Mesendoderm (in vitro differentiated cells): ENCODE results near the gene FANCL.

ENCODE experiments used
- DNase-seq: peaks from one replicate; pipeline ENCODE4 v3.0.0; 2013
- H2AK5ac ChIP-seq: 2 replicates; pipeline ENCODE4 v1.6.1; 2013; ENCODE audit warnings: low read length, inconsistent platforms
- H2BK120ac ChIP-seq: 2 replicates; pipeline ENCODE4 v1.6.1; 2013; ENCODE audit warnings: low read depth, mild to moderate bottlenecking, low read length, moderate library complexity, mixed read lengths
- H2BK15ac ChIP-seq: replicated peaks from 2 replicates; pipeline ENCODE4 v1.6.1; 2013; ENCODE audit warnings: low read depth, mild to moderate bottlenecking, moderate library complexity
- H2BK5ac ChIP-seq: 2 replicates; pipeline ENCODE4 v1.6.1; 2013; ENCODE audit warnings: low read length, inconsistent platforms
- H3K18ac ChIP-seq: 2 replicates; pipeline ENCODE4 v1.6.1; 2013; ENCODE audit warnings: mild to moderate bottlenecking, low read length, mixed read lengths
- H3K23ac ChIP-seq: one replicate; pipeline ENCODE4 v1.6.1; 2013; ENCODE audit warnings: low read length
- H3K27ac ChIP-seq: 2 replicates; pipeline ENCODE4 v1.5.1; 2013; ENCODE audit warnings: low read depth, mild to moderate bottlenecking, inconsistent platforms, low read length, moderate library complexity
- H3K27me3 ChIP-seq: 2 replicates; pipeline ENCODE4 v1.6.1; 2013; ENCODE audit warnings: low read length, control low read depth, mild to moderate bottlenecking, inconsistent platforms; ENCODE audit not compliant: insufficient read depth, poor library complexity
- H3K36me3 ChIP-seq: 2 replicates; pipeline ENCODE4 v1.6.1; 2013; ENCODE audit warnings: low read length, inconsistent platforms; ENCODE audit not compliant: control insufficient read depth, insufficient read depth
- H3K4ac ChIP-seq: one replicate; pipeline ENCODE4 v1.6.1; 2013; ENCODE audit warnings: low read depth, mild to moderate bottlenecking, low read length, moderate library complexity
- H3K4me1 ChIP-seq: 2 replicates; pipeline ENCODE4 v1.6.1; 2013; ENCODE audit warnings: low read depth, low read length, inconsistent platforms; ENCODE audit not compliant: control insufficient read depth
- H3K4me2 ChIP-seq: 2 replicates; pipeline ENCODE4 v1.6.1; 2013; ENCODE audit warnings: low read length
- H3K4me3 ChIP-seq: 2 replicates; pipeline ENCODE4 v1.5.1; 2013; ENCODE audit warnings: mild to moderate bottlenecking, low read length
- H3K56ac ChIP-seq: one replicate; pipeline ENCODE4 v1.6.1; 2013; ENCODE audit warnings: low read length
- H3K79me1 ChIP-seq: 2 replicates; pipeline ENCODE4 v1.6.1; 2013; ENCODE audit warnings: low read length, inconsistent platforms
- H3K79me2 ChIP-seq: 2 replicates; pipeline ENCODE4 v1.6.1; 2013; ENCODE audit warnings: mild to moderate bottlenecking, low read length; ENCODE audit not compliant: control insufficient read depth, insufficient read depth
- H3K9ac ChIP-seq: 2 replicates; pipeline ENCODE4 v1.6.1; 2013; ENCODE audit warnings: low read length, inconsistent platforms
- H4K5ac ChIP-seq: one replicate; pipeline ENCODE4 v1.6.1; 2013; ENCODE audit warnings: low read length
- H4K8ac ChIP-seq: one replicate; pipeline ENCODE4 v1.6.1; 2013; ENCODE audit warnings: low read depth, mild to moderate bottlenecking, control low read depth, low read length, moderate library complexity
- WGBS: extraction: QIAGEN DNeasy Blood & Tissue Kit; methylation state at CpG from one replicate; pipeline ENCODE4 v1.1.7; 2013; ENCODE audit warnings: low lambda C conversion rate, missing lambda C conversion rate; ENCODE audit not compliant: insufficient coverage; ENCODE audit errors: extremely low coverage; 5-methylcytosine and 5-hydroxymethylcytosine counted together

The FANCL gene

DNA sequence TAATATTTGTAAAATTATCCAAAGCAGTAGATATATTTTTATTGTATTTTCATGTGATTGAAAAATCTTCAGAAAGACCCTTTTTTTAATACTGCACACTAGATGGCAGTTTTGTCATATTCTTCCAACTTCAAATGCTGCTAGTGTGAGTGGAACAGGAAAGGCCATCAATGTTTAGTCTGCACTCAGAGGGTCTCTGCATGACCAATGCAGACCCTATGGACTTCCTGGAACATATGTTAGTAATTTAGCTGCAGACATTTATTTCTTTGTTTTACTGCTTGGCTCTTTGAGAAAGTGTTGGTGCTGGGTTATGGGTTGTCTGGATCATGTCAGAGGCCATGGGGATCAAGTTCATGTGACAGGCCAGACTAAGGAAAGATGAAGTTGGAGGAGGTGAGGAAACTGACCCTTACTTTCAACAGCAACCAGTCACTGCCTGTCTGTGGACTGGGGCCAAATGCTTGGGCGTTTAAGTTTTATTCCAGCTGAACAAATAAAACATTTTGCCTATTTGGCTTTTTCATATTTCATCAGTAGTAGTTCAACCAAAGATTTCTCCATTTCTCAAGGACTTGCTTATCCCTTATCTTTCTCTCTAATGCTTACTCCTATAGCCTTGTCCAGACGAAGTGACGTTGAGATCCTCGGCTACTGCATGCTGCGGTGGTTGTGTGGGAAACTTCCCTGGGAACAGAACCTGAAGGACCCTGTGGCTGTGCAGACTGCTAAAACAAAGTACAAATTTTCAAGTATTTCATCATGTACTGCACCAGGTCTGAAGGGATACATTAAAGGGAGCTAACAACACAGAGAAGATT is 109.7 kb downstream of the FANCL start:
- H3K27ac ChIP-seq: no peak overlapping the region
- no peaks in the 10 kb centered on the region for H3K4me1 ChIP-seq

DNA sequence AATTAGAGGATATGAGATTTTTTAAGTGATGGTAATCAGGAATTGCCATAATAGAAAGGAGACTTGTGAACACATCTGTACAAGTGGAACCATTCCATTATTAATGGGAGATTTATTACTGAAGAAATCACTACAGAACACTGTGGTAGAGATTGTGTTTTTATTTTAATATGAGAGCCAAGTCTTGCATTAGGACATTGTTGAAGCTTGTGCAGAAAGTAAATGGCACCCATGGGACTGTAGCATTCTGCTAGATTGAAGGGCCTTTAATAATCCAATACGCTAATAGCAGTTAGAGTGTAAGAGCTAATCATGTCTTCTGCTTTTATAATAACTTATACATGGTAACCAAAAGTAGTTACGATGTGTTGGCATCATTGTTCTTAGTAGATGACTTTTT is 110.9 kb downstream of the FANCL start:
- Histone ChIP-seq H3K9ac (no peak overlapping the region), H3K18ac (no peak overlapping the region), H2BK120ac (no peak overlapping the region), H3K4me3 (no peak overlapping the region), H3K56ac (no peak overlapping the region), H3K36me3 (no peaks in the 10 kb centered on the region), H3K27ac (no peak overlapping the region), H3K23ac (no peak overlapping the region), H3K79me1 (no peaks in the 10 kb centered on the region), H2BK5ac (no peak overlapping the region), H3K4ac (no peak overlapping the region), H3K79me2 (no peaks in the 10 kb centered on the region), H3K4me2 (no peak overlapping the region), H4K5ac (no peak overlapping the region), H3K4me1 (no peaks in the 10 kb centered on the region), H4K8ac (no peak overlapping the region), H2BK15ac (no peak overlapping the region), H3K27me3 (no peaks in the 10 kb centered on the region), H2AK5ac (no peak overlapping the region)
- no peak for DNase-seq
- WGBS: no CpG with 5 or more reads among the region's 2 CpGs

More for the DNA sequence above, 109.7 kb downstream of the FANCL start:
- Histone ChIP-seq H3K79me1 (no peaks in the 10 kb centered on the region), H3K9ac (no peak overlapping the region), H3K27me3 (no peaks in the 10 kb centered on the region), H2BK120ac (no peak overlapping the region), H3K23ac (no peak overlapping the region), H4K5ac (no peak overlapping the region), H2BK15ac (no peak overlapping the region), H3K4me3 (no peak overlapping the region), H2AK5ac (no peak overlapping the region), H3K36me3 (no peaks in the 10 kb centered on the region), H3K79me2 (no peaks in the 10 kb centered on the region), H3K18ac (no peak overlapping the region), H2BK5ac (no peak overlapping the region), H3K4me2 (no peak overlapping the region), H4K8ac (no peak overlapping the region), H3K4ac (no peak overlapping the region), H3K56ac (no peak overlapping the region)
- no CpG with 5 or more reads among the region's 5 CpGs for WGBS
- no peak for DNase-seq

DNA sequence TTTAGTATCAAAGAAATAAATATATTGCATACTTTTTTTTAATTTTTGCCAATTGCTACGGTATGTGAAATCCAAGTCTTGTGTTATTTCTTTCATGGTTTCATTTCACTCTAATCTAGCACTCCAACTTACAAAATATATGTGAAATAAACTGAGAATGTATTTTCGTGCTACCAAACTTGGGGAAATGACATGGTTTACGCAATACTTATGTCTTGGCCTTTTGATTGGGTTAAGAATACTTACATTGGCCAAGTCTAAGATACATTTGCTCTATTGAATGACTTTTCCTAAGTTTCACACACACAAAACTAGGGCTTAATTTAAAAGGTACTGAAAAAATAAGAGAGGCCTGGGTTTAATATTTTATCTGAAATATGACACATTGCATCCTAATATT is 114.0 kb downstream of the FANCL start:
- no peak overlapping the region for H3K9ac ChIP-seq

DNA sequence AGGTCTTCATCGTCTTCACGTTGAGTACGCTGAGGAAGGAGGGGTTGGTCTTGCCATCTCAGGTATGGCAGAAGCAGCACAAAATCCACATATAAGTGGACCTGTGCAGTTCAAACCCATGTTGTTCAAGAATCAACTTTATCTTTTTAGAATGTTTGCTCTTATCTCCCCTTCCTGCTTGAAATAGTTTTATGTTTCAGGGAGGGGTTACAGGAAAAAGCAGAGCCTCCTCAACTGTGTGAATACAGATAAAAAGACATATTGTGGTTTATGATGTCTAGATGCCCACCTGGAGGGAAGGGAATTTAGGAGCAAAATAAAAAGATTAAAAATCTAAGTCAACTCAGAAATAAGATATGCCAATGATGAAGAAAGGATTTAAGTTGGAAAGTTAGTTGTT is 118.6 kb downstream of the FANCL start:
- H2AK5ac ChIP-seq: no peak overlapping the region
- no peak overlapping the region for H3K4ac ChIP-seq
- no peak overlapping the region for H3K23ac ChIP-seq
- H3K9ac ChIP-seq: no peak overlapping the region
- no peak overlapping the region for H3K56ac ChIP-seq
- no peak overlapping the region for H2BK120ac ChIP-seq
- no peak overlapping the region for H3K4me2 ChIP-seq
- no peaks in the 10 kb centered on the region for H3K79me1 ChIP-seq
- no peak for DNase-seq
- no peak overlapping the region for H4K8ac ChIP-seq
- H3K79me2 ChIP-seq: no peaks in the 10 kb centered on the region
- no peak overlapping the region for H3K4me3 ChIP-seq
- H4K5ac ChIP-seq: no peak overlapping the region
- H3K27me3 ChIP-seq: no peaks in the 10 kb centered on the region
- no peaks in the 10 kb centered on the region for H3K36me3 ChIP-seq
- H3K27ac ChIP-seq: no peak overlapping the region
- no peak overlapping the region for H3K18ac ChIP-seq
- no peak overlapping the region for H2BK15ac ChIP-seq
- no peak overlapping the region for H2BK5ac ChIP-seq
- WGBS: no CpG with 5 or more reads among the region's 3 CpGs
- no peaks in the 10 kb centered on the region for H3K4me1 ChIP-seq

More for the DNA sequence above, 114.0 kb downstream of the FANCL start:
- no peak overlapping the region for H2BK120ac ChIP-seq
- no peak overlapping the region for H3K56ac ChIP-seq
- no CpG with 5 or more reads among the region's 3 CpGs for WGBS
- H3K36me3 ChIP-seq: no peaks in the 10 kb centered on the region
- H3K27ac ChIP-seq: no peak overlapping the region
- H3K23ac ChIP-seq: no peak overlapping the region
- H4K5ac ChIP-seq: no peak overlapping the region
- no peak overlapping the region for H3K4me3 ChIP-seq
- no peak overlapping the region for H2AK5ac ChIP-seq
- no peak for DNase-seq
- no peak overlapping the region for H3K18ac ChIP-seq
- no peaks in the 10 kb centered on the region for H3K79me2 ChIP-seq
- no peaks in the 10 kb centered on the region for H3K79me1 ChIP-seq
- no peak overlapping the region for H2BK15ac ChIP-seq
- no peak overlapping the region for H4K8ac ChIP-seq
- no peak overlapping the region for H3K4me2 ChIP-seq
- no peaks in the 10 kb centered on the region for H3K27me3 ChIP-seq
- H3K4me1 ChIP-seq: no peaks in the 10 kb centered on the region
- no peak overlapping the region for H2BK5ac ChIP-seq
- H3K4ac ChIP-seq: no peak overlapping the region

DNA sequence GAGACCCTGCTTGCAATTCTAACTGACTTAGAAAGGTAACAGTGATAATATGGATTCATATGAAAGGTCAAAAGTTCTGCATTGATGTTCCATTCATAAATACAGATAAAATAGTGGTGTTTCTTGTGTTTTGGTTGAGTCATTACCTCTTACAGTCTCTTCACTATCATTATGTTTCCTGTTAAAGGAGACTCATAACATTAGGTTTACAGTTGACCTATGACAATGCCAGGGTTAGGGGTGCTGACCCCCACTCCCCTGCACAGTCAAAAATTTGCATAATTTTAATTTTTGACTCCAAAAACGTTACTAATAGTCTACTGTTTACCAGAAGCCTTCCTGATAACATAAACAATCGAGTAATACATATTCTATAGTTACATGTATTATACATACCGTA is 119.1 kb downstream of the FANCL start:
- Histone ChIP-seq H2AK5ac (no peak overlapping the region), H3K79me1 (no peaks in the 10 kb centered on the region), H3K79me2 (no peaks in the 10 kb centered on the region), H3K27ac (no peak overlapping the region), H3K9ac (no peak overlapping the region), H3K36me3 (no peaks in the 10 kb centered on the region), H2BK15ac (no peak overlapping the region), H3K56ac (no peak overlapping the region), H3K27me3 (no peaks in the 10 kb centered on the region), H3K4me2 (no peak overlapping the region), H3K23ac (no peak overlapping the region), H4K5ac (no peak overlapping the region), H2BK5ac (no peak overlapping the region), H2BK120ac (no peak overlapping the region), H3K4me1 (no peaks in the 10 kb centered on the region), H4K8ac (no peak overlapping the region), H3K4ac (no peak overlapping the region), H3K4me3 (no peak overlapping the region), H3K18ac (no peak overlapping the region)
- no CpG with 5 or more reads among the region's 3 CpGs for WGBS
- DNase-seq: no peak
